NCI-H345 treated with DMSO at 0.1 percent for 48 hours (cell line): Measurements from ENCODE around the gene DLEC1.
"Not testable (repeated sequence)": the region's sequence is repeated elsewhere in the genome, so short reads cannot be mapped to it uniquely, and the experiment has no call there.

ENCODE experiments used
- DNase-seq: peaks from one replicate; lab custom pipeline; 2025; ENCODE audit not compliant: unreplicated experiment; lab: John Stamatoyannopoulos, UW

DLEC1 gene

GRCh38 chr3:38036906-38037305, 2.1 kb upstream of the DLEC1 start:
- DNase-seq: no peak

GRCh38 chr3:38038447-38038911, 529 bp upstream of the DLEC1 start:
- no peak for DNase-seq

- no peak for DNase-seq
Observed at GRCh38 chr3:38039899-38040261, 872 bp downstream of the DLEC1 start.

GRCh38 chr3:38040401-38040800, 1.4 kb downstream of the DLEC1 start:
- no peak for DNase-seq

GRCh38 chr3:38043486-38043885, 4.5 kb downstream of the DLEC1 start:
- DNase-seq: no peak

GRCh38 chr3:38046027-38046426, 7.0 kb downstream of the DLEC1 start:
- no peak for DNase-seq

- DNase-seq: no peak
Observed at GRCh38 chr3:38046821-38047220, 7.8 kb downstream of the DLEC1 start.

- DNase-seq: no peak
Observed at GRCh38 chr3:38047896-38048295, 8.9 kb downstream of the DLEC1 start.

GRCh38 chr3:38049358-38050126, 10.5 kb downstream of the DLEC1 start:
- DNase-seq: no peak

GRCh38 chr3:38051131-38051530, 12.1 kb downstream of the DLEC1 start:
- DNase-seq: no peak

- DNase-seq: not testable (repeated sequence)
Observed at GRCh38 chr3:38053286-38053685, 14.3 kb downstream of the DLEC1 start.

GRCh38 chr3:38053813-38054498, 14.9 kb downstream of the DLEC1 start:
- not testable (repeated sequence) for DNase-seq

GRCh38 chr3:38054499-38055001, 15.5 kb downstream of the DLEC1 start:
- DNase-seq: no peak

GRCh38 chr3:38059148-38059547, 20.1 kb downstream of the DLEC1 start:
- DNase-seq: no peak

GRCh38 chr3:38059591-38059990, 20.6 kb downstream of the DLEC1 start:
- DNase-seq: no peak

- DNase-seq: no peak
Observed at GRCh38 chr3:38062809-38063208, 23.8 kb downstream of the DLEC1 start.

GRCh38 chr3:38064453-38064852, 25.4 kb downstream of the DLEC1 start:
- not testable (repeated sequence) for DNase-seq

- no peak for DNase-seq
Observed at GRCh38 chr3:38067508-38068233, 28.7 kb downstream of the DLEC1 start.

GRCh38 chr3:38070013-38070412, 31.0 kb downstream of the DLEC1 start:
- no peak for DNase-seq

- DNase-seq: not testable (repeated sequence)
Observed at GRCh38 chr3:38077073-38077472, 38.1 kb downstream of the DLEC1 start.

GRCh38 chr3:38082296-38082695, 43.3 kb downstream of the DLEC1 start:
- not testable (repeated sequence) for DNase-seq

- not testable (repeated sequence) for DNase-seq
Observed at GRCh38 chr3:38083254-38083653, 44.2 kb downstream of the DLEC1 start.
